Cardiac fibroblast (primary cell): ENCODE data around the gene AP3B2.

Experiments
- DNase-seq, 2 donors: peaks; one replicate each; pipeline versions ENCODE4 v3.0.0 to v3.0.0-alpha.2; 2010; ENCODE audit warnings: low read depth in 2 of 2
- H3K4me3 ChIP-seq, 2 donors: replicated peaks in 1 of 2; 1 replicate in 1 of 2; 2 replicates in 1 of 2; pipeline ENCODE4 v1.5.1; 2011; ENCODE audit warnings: low read depth in 2 of 2, low read length in 2 of 2, mild to moderate bottlenecking in 2 of 2, moderate library complexity in 1 of 2
- CTCF ChIP-seq: IDR thresholded peaks from one replicate; pipeline ENCODE4 v1.5.1; 2011; ENCODE audit warnings: low read depth, mild to moderate bottlenecking, low read length, inconsistent platforms

AP3B2 gene

GRCh38 chr15:82613747-82614146 lies 95.9 kb downstream of the AP3B2 start:
- H3K4me3 ChIP-seq, result no peak overlapping the region
- TF ChIP-seq CTCF, result no peak

GRCh38 chr15:82611348-82611747 lies 98.3 kb downstream of the AP3B2 start:
- DNase-seq, result no peak
- H3K4me3 ChIP-seq, result no peak overlapping the region
- no peak for TF ChIP-seq CTCF

More at GRCh38 chr15:82613747-82614146, 95.9 kb downstream of the AP3B2 start:
- no peak for DNase-seq
